Suprapubic skin (tissue), 4 donors: ENCODE data around the gene RIMBP2. TPM values are rescaled to one million over a fixed set of nuclear protein-coding genes. Genes with fewer than 3 reads are reported as not detected.

Experiments
- DNase-seq, 2 donors: peaks; one replicate each; pipeline ENCODE4 v3.0.0-alpha.2; 2019; ENCODE audit warnings: low spot score in 2 of 2
- H3K27ac ChIP-seq: fragments of 200-600 bp; sonication (generic); one replicate; pipeline ENCODE4 v1.5.1; 2019
- H3K27me3 ChIP-seq: fragments of 200-600 bp; sonication (generic); one replicate; pipeline ENCODE4 v1.5.1; 2019
- H3K36me3 ChIP-seq: fragments of 200-600 bp; sonication (generic); one replicate; pipeline ENCODE4 v1.5.1; 2019
- H3K4me1 ChIP-seq: fragments of 200-600 bp; sonication (generic); one replicate; pipeline ENCODE4 v1.5.1; 2019
- H3K4me3 ChIP-seq: fragments of 200-600 bp; sonication (generic); one replicate; pipeline ENCODE4 v1.5.1; 2019; ENCODE audit warnings: mild to moderate bottlenecking
- H3K9me3 ChIP-seq: fragments of 200-600 bp; sonication (generic); one replicate; pipeline ENCODE4 v1.5.1; 2019
- EP300 ChIP-seq: sonication (generic); formaldehyde crosslinking; IDR thresholded peaks from one replicate; pipeline ENCODE4 v1.6.1; 2017; ENCODE audit warnings: antibody characterized with exemption
- POLR2A ChIP-seq, 2 donors: fragments of 450-650 bp; IDR thresholded peaks; one replicate each; pipeline ENCODE4 v1.6.1; 2017; ENCODE audit warnings: antibody characterized with exemption in 2 of 2, mild to moderate bottlenecking in 2 of 2, moderate library complexity in 2 of 2
- POLR2AphosphoS5 ChIP-seq, 3 donors: sonication (generic); formaldehyde crosslinking; IDR thresholded peaks; one replicate each; pipeline ENCODE4 v1.6.1; 2017; ENCODE audit warnings: antibody characterized with exemption in 3 of 3
- WGBS: methylation state at CpG from one replicate; pipeline ENCODE4 v1.1.5; 2018; 5-methylcytosine and 5-hydroxymethylcytosine counted together
- total RNA-seq, 4 donors: library from RNA; depleted of rRNA; stranded (reverse); fragments of >200 nt; gene quantifications; one replicate each; pipeline ENCODE4 v1.1.0, GENCODE V29; 2016
- TF ChIP-seq, protein P1 (sequence below), 2 donors: fragments of 200-600 bp in 1 of 2; fragments of 450-650 bp in 1 of 2; sonication (generic) in 1 of 2; IDR thresholded peaks; one replicate each; pipeline ENCODE4 v1.5.1; 2016 to 2019; ENCODE audit warnings: antibody characterized with exemption in 2 of 2, mild to moderate bottlenecking in 1 of 2, moderate library complexity in 1 of 2

The RIMBP2 gene
- total RNA-seq, 4 donors from 2014 or later, result 2.1 to 21.8 (median 3.0) TPM

DNA sequence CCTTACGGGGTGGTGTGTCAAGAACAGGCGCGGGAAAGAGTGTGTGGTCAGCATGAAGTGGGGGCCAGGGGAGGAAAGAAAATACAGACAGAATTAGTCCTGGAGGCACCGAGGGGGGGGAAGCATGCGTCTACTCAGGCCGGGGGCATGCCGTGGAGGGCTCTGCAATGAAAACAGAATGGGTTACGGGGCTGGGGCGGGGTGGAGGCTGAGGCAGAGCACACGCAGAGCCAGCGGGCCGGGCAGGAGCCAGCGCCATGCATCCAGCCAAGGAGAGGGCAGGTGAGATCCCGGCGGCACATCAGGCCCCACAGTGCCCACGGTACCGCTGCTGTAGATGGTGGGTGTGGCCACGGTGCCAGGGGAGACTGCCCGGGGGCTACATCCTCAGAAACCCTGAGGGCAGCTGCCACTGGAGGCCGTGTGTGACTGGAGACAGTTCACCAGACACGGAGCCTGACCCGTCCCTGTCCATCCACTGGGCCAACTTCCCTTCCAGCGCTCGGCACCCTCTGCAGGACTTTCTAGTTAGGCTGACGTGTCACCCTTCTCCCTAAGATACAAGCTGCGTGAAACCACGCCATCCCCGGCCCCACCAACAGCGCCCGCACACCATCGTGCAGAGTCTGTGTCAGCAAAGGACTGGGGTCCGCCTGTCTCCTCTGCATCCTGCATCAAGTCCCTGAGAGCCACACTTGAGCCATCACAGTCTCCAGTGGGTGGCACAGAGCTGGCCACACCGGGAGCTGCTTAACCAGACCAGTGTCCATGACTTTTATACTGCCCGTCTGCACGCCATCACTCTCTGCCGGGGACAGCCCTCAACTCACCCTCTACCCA is 291.0 kb downstream of the RIMBP2 start:
- no peak overlapping the region for H3K4me3 ChIP-seq
- WGBS, result 96% methylated on average over 23 of the region's 36 CpGs
- no peaks in the 10 kb centered on the region for H3K9me3 ChIP-seq
- no peaks in the 10 kb centered on the region for H3K36me3 ChIP-seq
- H3K4me1 ChIP-seq, result no peaks in the 10 kb centered on the region
- TF ChIP-seq, protein P1, sequence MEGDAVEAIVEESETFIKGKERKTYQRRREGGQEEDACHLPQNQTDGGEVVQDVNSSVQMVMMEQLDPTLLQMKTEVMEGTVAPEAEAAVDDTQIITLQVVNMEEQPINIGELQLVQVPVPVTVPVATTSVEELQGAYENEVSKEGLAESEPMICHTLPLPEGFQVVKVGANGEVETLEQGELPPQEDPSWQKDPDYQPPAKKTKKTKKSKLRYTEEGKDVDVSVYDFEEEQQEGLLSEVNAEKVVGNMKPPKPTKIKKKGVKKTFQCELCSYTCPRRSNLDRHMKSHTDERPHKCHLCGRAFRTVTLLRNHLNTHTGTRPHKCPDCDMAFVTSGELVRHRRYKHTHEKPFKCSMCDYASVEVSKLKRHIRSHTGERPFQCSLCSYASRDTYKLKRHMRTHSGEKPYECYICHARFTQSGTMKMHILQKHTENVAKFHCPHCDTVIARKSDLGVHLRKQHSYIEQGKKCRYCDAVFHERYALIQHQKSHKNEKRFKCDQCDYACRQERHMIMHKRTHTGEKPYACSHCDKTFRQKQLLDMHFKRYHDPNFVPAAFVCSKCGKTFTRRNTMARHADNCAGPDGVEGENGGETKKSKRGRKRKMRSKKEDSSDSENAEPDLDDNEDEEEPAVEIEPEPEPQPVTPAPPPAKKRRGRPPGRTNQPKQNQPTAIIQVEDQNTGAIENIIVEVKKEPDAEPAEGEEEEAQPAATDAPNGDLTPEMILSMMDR (IDR thresholded peaks at IDR 0.05), result no peak
- TF ChIP-seq POLR2AphosphoS5 (IDR thresholded peaks at IDR 0.05), result no peak
- no peak for TF ChIP-seq EP300
- TF ChIP-seq POLR2A (IDR thresholded peaks at IDR 0.05), result no peak
- no peak overlapping the region for H3K27ac ChIP-seq
- no peaks in the 10 kb centered on the region for H3K27me3 ChIP-seq
- no peak for DNase-seq

DNA sequence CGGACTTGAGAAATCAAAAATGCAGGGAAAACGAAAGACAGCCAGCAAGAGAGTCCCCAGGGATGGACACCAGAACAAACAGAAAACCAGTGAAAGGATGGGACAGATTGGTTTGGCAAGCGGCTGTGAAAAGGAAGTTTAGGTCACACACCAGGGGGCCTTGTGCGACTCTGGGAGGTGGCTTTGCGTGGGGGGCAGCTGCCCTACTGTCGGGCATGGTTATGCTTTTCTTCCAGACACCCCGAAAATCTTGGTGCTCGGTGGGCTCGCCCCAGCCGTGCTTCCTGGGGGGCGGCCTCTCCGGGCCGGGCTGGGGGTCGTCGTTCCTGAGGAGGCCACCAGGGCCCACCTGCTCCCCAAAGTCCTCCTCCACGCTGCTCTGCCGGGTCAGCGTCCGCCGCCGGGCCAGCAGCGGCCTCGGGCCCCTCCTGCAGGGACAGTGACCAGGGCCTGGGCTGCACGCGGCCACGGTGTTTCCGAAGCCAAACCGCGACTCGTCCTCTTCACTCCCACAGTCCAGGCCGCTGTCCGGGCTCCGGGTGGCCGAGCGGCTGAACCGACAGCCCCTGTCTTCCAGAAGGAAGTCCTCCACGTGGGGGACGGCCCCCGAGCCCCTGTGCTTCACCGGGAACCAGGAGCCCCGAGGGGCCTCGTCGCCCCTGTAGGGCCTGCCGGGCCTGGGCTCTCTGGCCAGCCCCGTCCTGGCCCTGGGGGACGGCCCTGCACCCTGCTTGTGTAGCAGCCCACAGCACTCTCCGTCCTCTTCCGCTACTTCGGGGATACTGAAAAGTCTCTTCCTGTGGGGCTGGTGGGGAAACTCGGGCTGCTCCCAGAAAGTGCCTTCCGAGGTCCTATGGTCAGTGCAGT is 291.9 kb downstream of the RIMBP2 start:
- Histone ChIP-seq H3K9me3 (no peaks in the 10 kb centered on the region), H3K4me1 (no peaks in the 10 kb centered on the region), H3K4me3 (no peak overlapping the region), H3K27me3 (no peaks in the 10 kb centered on the region), H3K36me3 (no peaks in the 10 kb centered on the region), H3K27ac (no peak overlapping the region)
- WGBS, result 90% methylated on average over 32 of the region's 51 CpGs
- no peak for TF ChIP-seq EP300
- TF ChIP-seq POLR2A (IDR thresholded peaks at IDR 0.05), result no peak
- TF ChIP-seq, protein P1 (IDR thresholded peaks at IDR 0.05), result no peak
- TF ChIP-seq POLR2AphosphoS5 (IDR thresholded peaks at IDR 0.05), result no peak
- no peak for DNase-seq

DNA sequence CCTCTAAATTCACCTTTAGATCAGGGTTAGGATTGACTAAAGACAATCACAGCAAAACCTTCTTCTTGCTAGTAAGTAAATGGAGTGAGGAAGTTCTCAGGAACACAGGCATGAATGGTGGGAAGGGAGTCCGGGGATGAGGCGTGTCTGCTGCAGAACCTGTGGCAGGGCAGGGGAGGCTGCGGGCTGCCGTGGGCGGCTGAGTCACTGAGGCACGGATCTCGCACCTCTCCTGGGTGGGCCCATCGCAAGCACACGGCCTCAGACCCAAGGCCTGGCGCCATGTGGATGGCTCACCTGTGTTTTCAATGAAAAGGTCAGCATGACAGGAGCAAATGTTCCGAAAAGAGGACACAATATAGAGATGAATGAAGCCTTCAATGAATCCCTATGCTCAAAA is 293.0 kb downstream of the RIMBP2 start:
- TF ChIP-seq, protein P1 (IDR thresholded peaks at IDR 0.05), result no peak
- TF ChIP-seq POLR2A (IDR thresholded peaks at IDR 0.05) (no peak), EP300 (no peak), POLR2AphosphoS5 (IDR thresholded peaks at IDR 0.05) (no peak)
- H3K36me3 ChIP-seq, result no peaks in the 10 kb centered on the region
- H3K4me3 ChIP-seq, result no peak overlapping the region
- DNase-seq, result no peak
- no peaks in the 10 kb centered on the region for H3K27me3 ChIP-seq
- no peak overlapping the region for H3K27ac ChIP-seq
- WGBS, result 79% methylated on average over 11 of the region's 11 CpGs
- H3K4me1 ChIP-seq, result no peaks in the 10 kb centered on the region
- H3K9me3 ChIP-seq, result no peaks in the 10 kb centered on the region

DNA sequence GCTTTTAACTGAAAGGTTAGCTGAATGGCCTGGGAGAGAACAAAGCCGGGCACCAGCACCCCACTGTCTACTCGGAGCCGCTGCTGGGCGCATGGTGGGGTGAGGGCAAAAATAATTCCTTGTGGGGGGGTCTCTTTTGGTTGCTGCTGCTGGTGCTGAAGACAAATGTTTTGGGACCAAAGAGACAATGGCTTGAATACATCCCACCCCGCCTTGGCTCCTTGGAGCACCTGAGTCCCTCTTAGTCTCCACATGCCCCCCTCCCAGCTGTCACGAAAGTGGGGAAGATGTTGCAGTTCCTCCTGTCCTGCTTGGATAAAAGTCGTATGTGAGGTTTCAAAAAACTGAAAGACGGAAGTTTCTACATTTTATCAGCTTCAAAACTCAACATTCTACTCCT is 293.4 kb downstream of the RIMBP2 start:
- H3K36me3 ChIP-seq, result no peaks in the 10 kb centered on the region
- 92% methylated on average over 8 of the region's 8 CpGs for WGBS
- no peak overlapping the region for H3K27ac ChIP-seq
- DNase-seq, result no peak
- H3K4me3 ChIP-seq, result no peak overlapping the region
- TF ChIP-seq, protein P1 (IDR thresholded peaks at IDR 0.05), result no peak
- TF ChIP-seq EP300 (no peak), POLR2AphosphoS5 (IDR thresholded peaks at IDR 0.05) (no peak), POLR2A (IDR thresholded peaks at IDR 0.05) (no peak)
- H3K27me3 ChIP-seq, result no peaks in the 10 kb centered on the region
- H3K4me1 ChIP-seq, result no peaks in the 10 kb centered on the region
- no peaks in the 10 kb centered on the region for H3K9me3 ChIP-seq

DNA sequence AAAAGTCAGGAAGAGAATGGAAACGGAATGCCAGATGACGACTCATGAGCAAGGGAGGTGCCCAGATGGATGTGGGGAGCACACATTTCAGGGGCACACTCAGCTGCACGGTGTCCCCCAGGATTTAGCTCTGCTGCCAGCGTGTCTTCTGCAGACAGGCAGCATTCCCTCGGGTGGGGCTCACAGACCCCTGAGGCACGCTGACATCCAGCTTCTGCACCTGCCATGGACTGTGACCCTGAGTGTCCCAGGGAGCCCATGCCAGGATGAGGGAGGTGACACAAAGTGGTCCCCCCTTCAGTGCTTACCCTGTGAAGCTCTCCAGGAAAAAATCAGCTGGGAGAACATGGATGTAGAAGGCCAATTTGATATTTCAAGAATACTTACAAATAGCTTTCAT is 294.2 kb downstream of the RIMBP2 start:
- Histone ChIP-seq H3K4me1 (no peaks in the 10 kb centered on the region), H3K27ac (no peak overlapping the region), H3K4me3 (no peak overlapping the region), H3K27me3 (no peaks in the 10 kb centered on the region), H3K9me3 (no peaks in the 10 kb centered on the region), H3K36me3 (no peaks in the 10 kb centered on the region)
- TF ChIP-seq POLR2A (IDR thresholded peaks at IDR 0.05) (no peak), EP300 (no peak), POLR2AphosphoS5 (IDR thresholded peaks at IDR 0.05) (no peak)
- TF ChIP-seq, protein P1 (IDR thresholded peaks at IDR 0.05), result no peak
- WGBS, result 62% methylated on average over 6 of the region's 6 CpGs
- no peak for DNase-seq
